Sigmoid colon (tissue), 4 donors: ENCODE results near the gene DHX15.

ENCODE experiments used
- EP300 ChIP-seq, 4 donors: sonication (generic); formaldehyde crosslinking; IDR thresholded peaks; one replicate each; pipeline ENCODE4 v1.6.1; 2017; ENCODE audit warnings: antibody characterized with exemption in 4 of 4
- POLR2A ChIP-seq, 2 donors: fragments of 450-650 bp; IDR thresholded peaks; one replicate each; pipeline ENCODE4 v1.6.1; 2016; ENCODE audit warnings: antibody characterized with exemption in 2 of 2, mild to moderate bottlenecking in 2 of 2, moderate library complexity in 2 of 2
- POLR2AphosphoS5 ChIP-seq, 4 donors: sonication (generic); formaldehyde crosslinking; IDR thresholded peaks; one replicate each; pipeline ENCODE4 v1.6.1; 2017; ENCODE audit warnings: antibody characterized with exemption in 4 of 4
- TF ChIP-seq, protein P1 (sequence below), 4 experiments: fragments of 450-650 bp in 3 of 4; fragments of 200-600 bp in 1 of 4; IDR thresholded peaks; one replicate each; pipeline ENCODE4 v1.5.1; 2016 to 2019; ENCODE audit warnings: antibody characterized with exemption in 4 of 4, mild to moderate bottlenecking in 3 of 4, moderate library complexity in 2 of 4

DNA sequence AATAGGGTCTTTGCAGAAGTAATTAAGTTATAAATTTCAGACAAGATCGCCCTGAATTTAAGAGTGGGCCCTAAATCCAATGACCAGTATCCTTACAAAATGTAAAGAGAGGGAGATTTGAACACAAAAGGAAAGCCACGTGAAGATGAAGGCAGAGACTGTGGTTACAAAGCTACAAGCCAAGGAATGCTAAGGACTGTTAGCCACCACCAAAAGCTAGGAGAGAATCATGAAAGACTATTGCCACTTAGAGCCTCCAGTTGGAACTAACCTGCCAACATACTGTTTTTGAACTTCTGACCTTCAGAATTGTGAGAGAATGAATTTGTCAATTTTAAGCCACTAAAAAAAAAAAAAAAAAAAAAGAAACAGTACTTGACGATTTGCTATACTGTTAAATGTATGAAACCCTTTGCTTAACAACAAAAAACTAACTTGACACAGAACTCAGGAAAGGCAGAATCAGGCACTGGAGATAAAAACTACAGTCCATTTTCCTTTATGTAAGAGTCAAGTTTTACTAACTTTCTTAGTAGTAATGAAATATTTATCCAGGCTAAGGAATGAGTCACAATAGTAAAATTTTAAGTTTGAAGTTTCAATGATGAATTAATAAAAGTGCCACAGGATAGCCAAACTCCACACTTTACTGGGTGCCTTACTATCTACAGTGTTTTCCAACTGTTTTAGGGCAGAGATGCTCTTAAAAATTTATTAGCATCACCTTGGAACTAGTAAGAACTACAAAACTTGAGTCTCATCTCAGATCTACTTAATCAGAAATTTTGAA, 25.1 kb downstream of the DHX15 start:
- TF ChIP-seq, protein P1, sequence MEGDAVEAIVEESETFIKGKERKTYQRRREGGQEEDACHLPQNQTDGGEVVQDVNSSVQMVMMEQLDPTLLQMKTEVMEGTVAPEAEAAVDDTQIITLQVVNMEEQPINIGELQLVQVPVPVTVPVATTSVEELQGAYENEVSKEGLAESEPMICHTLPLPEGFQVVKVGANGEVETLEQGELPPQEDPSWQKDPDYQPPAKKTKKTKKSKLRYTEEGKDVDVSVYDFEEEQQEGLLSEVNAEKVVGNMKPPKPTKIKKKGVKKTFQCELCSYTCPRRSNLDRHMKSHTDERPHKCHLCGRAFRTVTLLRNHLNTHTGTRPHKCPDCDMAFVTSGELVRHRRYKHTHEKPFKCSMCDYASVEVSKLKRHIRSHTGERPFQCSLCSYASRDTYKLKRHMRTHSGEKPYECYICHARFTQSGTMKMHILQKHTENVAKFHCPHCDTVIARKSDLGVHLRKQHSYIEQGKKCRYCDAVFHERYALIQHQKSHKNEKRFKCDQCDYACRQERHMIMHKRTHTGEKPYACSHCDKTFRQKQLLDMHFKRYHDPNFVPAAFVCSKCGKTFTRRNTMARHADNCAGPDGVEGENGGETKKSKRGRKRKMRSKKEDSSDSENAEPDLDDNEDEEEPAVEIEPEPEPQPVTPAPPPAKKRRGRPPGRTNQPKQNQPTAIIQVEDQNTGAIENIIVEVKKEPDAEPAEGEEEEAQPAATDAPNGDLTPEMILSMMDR (IDR thresholded peaks at IDR 0.05) = no peak
- TF ChIP-seq EP300 (IDR thresholded peaks at IDR 0.05) (no peak), POLR2A (IDR thresholded peaks at IDR 0.05) (no peak), POLR2AphosphoS5 (IDR thresholded peaks at IDR 0.05) (no peak)
